HepG2 (cell line): ENCODE measurements around the gene SLC25A23. TPM values are rescaled to one million over a fixed set of nuclear protein-coding genes. Genes with fewer than 3 reads are reported as not detected.
A peak's percentile ranks its signal among the peaks of the same experiment; 100 is the strongest.

Source experiments
- AFF4 ChIP-seq: sonication (generic); formaldehyde crosslinking; IDR thresholded peaks from 2 replicates; pipeline ENCODE4 v1.4.0; 2020; ENCODE audit warnings: missing genetic modification reagents
- ATF6 ChIP-seq: sonication (generic); formaldehyde crosslinking; conservative IDR thresholded peaks from 2 replicates; pipeline ENCODE4 v1.4.0; 2020; ENCODE audit warnings: missing genetic modification reagents
- MEF2D ChIP-seq: sonication (generic); formaldehyde crosslinking; IDR thresholded peaks from 2 replicates; pipeline ENCODE4 v1.5.1; 2020; ENCODE audit warnings: mild to moderate bottlenecking, missing genetic modification reagents
- MTA3 ChIP-seq: sonication (generic); formaldehyde crosslinking; IDR thresholded peaks from 2 replicates; pipeline ENCODE4 v1.4.0; 2020; ENCODE audit warnings: missing genetic modification reagents
- NFYC ChIP-seq: IDR thresholded peaks from 2 replicates; pipeline ENCODE4 v1.6.1; 2016; ENCODE audit warnings: missing genetic modification reagents, missing compliant biosample characterization
- ONECUT2 ChIP-seq: sonication (generic); formaldehyde crosslinking; IDR thresholded peaks from 2 replicates; pipeline ENCODE4 v1.4.0; 2020; ENCODE audit warnings: missing genetic modification reagents
- PAF1 ChIP-seq: IDR thresholded peaks from 2 replicates; pipeline ENCODE4 v1.6.1; 2016; ENCODE audit warnings: missing genetic modification reagents, missing compliant biosample characterization
- SIN3A ChIP-seq: IDR thresholded peaks from 2 replicates; pipeline ENCODE4 v1.6.1; 2011; ENCODE audit warnings: low read depth, mild to moderate bottlenecking, control low read depth, low read length, borderline replicate concordance
- SMAD1 ChIP-seq: sonication (generic); formaldehyde crosslinking; IDR thresholded peaks from 2 replicates; pipeline ENCODE4 v1.4.0; 2020; ENCODE audit warnings: missing genetic modification reagents, low read depth, mild to moderate bottlenecking, borderline replicate concordance
- TRAFD1 ChIP-seq: sonication (generic); formaldehyde crosslinking; IDR thresholded peaks from 2 replicates; pipeline ENCODE4 v1.5.1; 2020; ENCODE audit warnings: missing genetic modification reagents, mild to moderate bottlenecking, borderline replicate concordance
- ZNF580 ChIP-seq: IDR thresholded peaks from 2 replicates; pipeline ENCODE4 v1.6.1; 2016; ENCODE audit warnings: low read depth, borderline replicate concordance
- ZSCAN12 ChIP-seq: sonication (generic); formaldehyde crosslinking; IDR thresholded peaks from 2 replicates; pipeline ENCODE4 v1.9.0; 2021; ENCODE audit warnings: mild to moderate bottlenecking, missing genetic modification reagents
- polyA plus RNA-seq, 8 experiments: library from polyadenylated mRNA; depleted of rRNA in 3 of 8; stranded (reverse) in 7 of 8; unstranded in 1 of 8; fragments of >200 nt; fragmentation: Illumina TruSeq in 4 of 8; extraction: Trizol in 4 of 8; gene quantifications; 2 replicates each; pipeline versions ENCODE4 v1.2.1 to v1.2.3, GENCODE V29; 2011 to 2016; ENCODE audit warnings: low read depth in 4 of 8, missing spikeins in 1 of 8, mixed read lengths in 1 of 8; ENCODE audit not compliant: insufficient read depth in 1 of 8
- total RNA-seq, 5 experiments: library from RNA; depleted of rRNA; stranded (reverse); fragments of >200 nt; fragmentation: Illumina TruSeq; extraction: Trizol; gene quantifications; 2 replicates each; pipeline ENCODE4 v1.2.3, GENCODE V29; 2016; ENCODE audit warnings: low read depth in 1 of 5

The SLC25A23 gene
- total and polyA plus RNA-seq, 2 of the 13 experiments (the other 11 are each of a cell fraction or from before 2014, with no cell fraction given): 12.4 to 15.2 TPM

GRCh38 chr19:6412061-6412446, 47.5 kb downstream of the SLC25A23 start (continued):
- TF ChIP-seq SIN3A: 0 out of 2 replicates have a peak, but pooled peaks have one; percentile 15
- TF ChIP-seq AFF4 (CRISPR knock-in tag): no peak
- no peak for TF ChIP-seq ONECUT2 (CRISPR knock-in tag)
- no peak for TF ChIP-seq NFYC (CRISPR knock-in tag)
- no peak for TF ChIP-seq ZSCAN12
- no peak for TF ChIP-seq MEF2D (CRISPR knock-in tag)
- TF ChIP-seq SMAD1 (CRISPR knock-in tag): peak; percentile 49; the same call in 1 of the 2 replicates
- no peak for TF ChIP-seq TRAFD1 (CRISPR knock-in tag)
- no peak for TF ChIP-seq ZNF580
- no peak for TF ChIP-seq ATF6 (CRISPR knock-in tag)
- TF ChIP-seq MTA3 (CRISPR knock-in tag): no peak
- no peak for TF ChIP-seq PAF1 (CRISPR knock-in tag)
- TF ChIP-seq, all 625 proteins: peak for 7
